Measurements from ENCODE around the gene FIGNL2. TPM values are rescaled to one million over a fixed set of nuclear protein-coding genes. Genes with fewer than 3 reads are reported as not detected.
A peak's percentile ranks its signal among the peaks of the same experiment; 100 is the strongest.
"Not testable (repeated sequence)": the region's sequence is repeated elsewhere in the genome, so short reads cannot be mapped to it uniquely, and the experiment has no call there.

Gene FIGNL2
- total RNA-seq, 1 donor from 2014 or later: 17.8 TPM

DNA sequence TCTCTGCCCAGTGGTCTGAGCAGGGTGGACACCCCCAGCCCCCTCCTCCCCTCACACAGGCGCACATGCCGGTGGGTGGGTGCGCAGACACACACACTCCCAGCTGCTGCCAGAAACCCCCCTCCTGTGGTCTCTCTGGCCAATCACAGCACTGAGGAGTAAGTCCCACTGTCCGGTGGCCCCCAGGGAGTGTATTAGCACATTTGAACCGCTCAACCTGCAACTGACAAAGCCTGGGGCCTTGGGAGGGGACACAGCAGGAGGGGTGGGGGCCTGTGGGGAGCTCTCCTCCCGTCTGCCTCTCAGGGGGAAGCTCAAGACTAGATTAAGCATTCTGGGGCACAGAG is 11.7 kb downstream of the FIGNL2 start:
- no peak overlapping the region for H3K27ac Mint-ChIP-seq
- H3K27me3 Mint-ChIP-seq: no peaks in the 10 kb centered on the region
- TF ChIP-seq, protein P1, sequence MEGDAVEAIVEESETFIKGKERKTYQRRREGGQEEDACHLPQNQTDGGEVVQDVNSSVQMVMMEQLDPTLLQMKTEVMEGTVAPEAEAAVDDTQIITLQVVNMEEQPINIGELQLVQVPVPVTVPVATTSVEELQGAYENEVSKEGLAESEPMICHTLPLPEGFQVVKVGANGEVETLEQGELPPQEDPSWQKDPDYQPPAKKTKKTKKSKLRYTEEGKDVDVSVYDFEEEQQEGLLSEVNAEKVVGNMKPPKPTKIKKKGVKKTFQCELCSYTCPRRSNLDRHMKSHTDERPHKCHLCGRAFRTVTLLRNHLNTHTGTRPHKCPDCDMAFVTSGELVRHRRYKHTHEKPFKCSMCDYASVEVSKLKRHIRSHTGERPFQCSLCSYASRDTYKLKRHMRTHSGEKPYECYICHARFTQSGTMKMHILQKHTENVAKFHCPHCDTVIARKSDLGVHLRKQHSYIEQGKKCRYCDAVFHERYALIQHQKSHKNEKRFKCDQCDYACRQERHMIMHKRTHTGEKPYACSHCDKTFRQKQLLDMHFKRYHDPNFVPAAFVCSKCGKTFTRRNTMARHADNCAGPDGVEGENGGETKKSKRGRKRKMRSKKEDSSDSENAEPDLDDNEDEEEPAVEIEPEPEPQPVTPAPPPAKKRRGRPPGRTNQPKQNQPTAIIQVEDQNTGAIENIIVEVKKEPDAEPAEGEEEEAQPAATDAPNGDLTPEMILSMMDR (conservative IDR thresholded peaks at IDR 0.05): no peak
- H3K4me3 Mint-ChIP-seq: no peak overlapping the region
- DNase-seq (ENCODE audit: extremely low spot score, unreplicated experiment): no peak
- H3K36me3 Mint-ChIP-seq: peaks cover 11% of the 10 kb centered on the region
- H3K9me3 Mint-ChIP-seq: no peaks in the 10 kb centered on the region
- peaks cover 56% of the 10 kb centered on the region for H3K4me1 Mint-ChIP-seq (ENCODE audit: unreplicated experiment)

DNA sequence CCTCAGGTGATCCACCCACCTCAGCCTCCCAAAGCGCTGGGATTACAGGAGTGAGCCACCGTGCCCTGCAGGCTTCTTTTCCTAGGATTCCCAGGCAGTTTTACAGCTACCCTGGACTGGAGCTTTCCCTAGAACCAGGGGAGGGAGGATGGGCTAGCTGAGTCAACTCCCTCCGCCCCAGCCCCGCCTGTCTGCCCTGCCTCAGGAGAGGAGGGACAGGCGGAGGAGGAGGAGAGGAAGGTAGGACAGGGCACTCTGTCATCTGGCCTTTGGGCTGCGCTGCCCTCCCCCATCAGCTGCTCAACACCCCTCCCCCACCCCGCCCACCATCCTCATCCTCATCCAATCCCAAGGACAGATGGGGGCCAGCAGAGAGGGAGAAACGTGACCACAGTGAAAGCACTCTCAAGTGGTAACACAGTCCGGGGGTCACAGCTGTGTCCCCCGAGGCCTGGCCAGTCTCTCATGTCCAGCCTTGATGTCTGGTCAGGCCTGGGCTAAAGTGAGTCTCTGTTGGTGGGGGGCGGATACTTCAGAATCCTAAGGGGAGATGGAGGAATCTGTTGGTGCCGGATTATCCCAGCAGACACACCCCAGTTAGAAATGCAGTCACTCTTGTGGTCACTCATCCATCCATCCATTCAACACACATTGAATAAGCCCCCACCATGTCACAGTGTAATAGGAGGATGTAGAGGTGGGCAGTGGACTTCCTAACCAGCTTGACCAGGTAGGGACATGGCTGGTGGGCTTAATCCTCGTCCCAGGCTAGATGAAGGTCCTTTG is 12.3 kb downstream of the FIGNL2 start:
- Mint-ChIP-seq H3K4me3 (no peak overlapping the region), H3K9me3 (no peaks in the 10 kb centered on the region), H3K36me3 (peaks cover 11% of the 10 kb centered on the region), H3K27me3 (no peaks in the 10 kb centered on the region), H3K27ac (no peak overlapping the region), H3K4me1 (ENCODE audit: unreplicated experiment) (peaks cover 51% of the 10 kb centered on the region)
- DNase-seq (ENCODE audit: extremely low spot score, unreplicated experiment): no peak
- TF ChIP-seq, protein P1 (conservative IDR thresholded peaks at IDR 0.05): no peak

DNA sequence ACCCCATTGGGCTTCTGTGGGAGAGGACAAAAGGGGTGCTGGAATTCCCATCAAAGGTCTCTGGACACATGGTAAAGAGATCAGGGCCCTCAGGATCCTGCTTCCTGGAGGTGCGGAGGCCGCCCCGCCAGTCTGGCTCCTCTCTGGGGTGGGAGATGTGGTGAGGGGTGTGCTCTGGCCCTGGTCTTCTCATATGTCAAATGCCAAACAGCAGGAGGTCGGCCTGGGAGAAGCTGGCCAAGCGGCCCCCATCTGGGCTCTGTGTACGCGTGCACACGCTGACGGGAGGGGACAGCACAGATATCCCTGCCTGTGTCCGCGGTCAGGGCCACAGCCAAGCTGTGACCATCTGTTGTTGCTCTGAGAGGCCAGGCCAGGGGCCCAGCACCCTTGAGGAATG is 14.1 kb downstream of the FIGNL2 start:
- TF ChIP-seq, protein P1 (conservative IDR thresholded peaks at IDR 0.05): no peak
- peaks cover 47% of the 10 kb centered on the region for H3K4me1 Mint-ChIP-seq (ENCODE audit: unreplicated experiment)
- H3K4me3 Mint-ChIP-seq: no peak overlapping the region
- H3K36me3 Mint-ChIP-seq: peaks cover 11% of the 10 kb centered on the region
- DNase-seq (ENCODE audit: extremely low spot score, unreplicated experiment): no peak
- no peak overlapping the region for H3K27ac Mint-ChIP-seq
- no peaks in the 10 kb centered on the region for H3K9me3 Mint-ChIP-seq
- H3K27me3 Mint-ChIP-seq: no peaks in the 10 kb centered on the region

DNA sequence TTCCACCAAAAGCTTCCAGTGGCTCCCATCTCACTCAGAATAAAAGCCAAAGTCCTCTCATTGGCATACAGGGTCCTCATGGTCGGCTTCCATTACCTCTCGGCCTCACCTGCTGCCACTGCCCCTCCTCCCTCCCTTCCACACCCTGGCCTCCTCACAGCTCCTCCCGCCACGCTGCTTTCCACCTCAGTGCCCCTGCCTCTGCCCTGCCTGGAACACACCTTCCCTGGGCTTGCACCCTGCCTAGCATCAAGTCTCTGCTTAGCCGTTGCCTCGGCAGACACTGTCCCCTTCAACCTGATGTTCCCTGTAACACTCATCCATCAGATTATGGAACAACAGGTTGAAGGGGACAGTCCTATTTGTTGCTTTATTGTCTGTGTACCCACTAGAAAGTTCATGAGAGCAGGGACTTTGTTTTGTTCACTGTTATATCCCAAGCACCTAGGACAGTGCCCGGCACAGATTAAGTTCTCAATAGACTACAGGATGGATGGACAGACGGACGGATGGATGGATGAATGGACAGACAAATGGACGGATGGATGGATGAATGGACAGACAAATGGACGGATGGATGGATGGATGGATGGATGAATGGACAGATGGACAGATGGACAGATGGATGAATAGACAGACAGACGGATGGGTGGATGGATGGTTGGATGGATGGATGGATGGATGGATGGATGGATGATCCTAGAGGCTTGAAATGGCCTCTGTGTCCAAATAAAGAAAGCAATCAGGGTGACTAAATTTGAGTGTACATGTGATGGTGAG is 14.9 kb downstream of the FIGNL2 start:
- H3K36me3 Mint-ChIP-seq: peaks cover 11% of the 10 kb centered on the region
- no peak overlapping the region for H3K4me3 Mint-ChIP-seq
- H3K27ac Mint-ChIP-seq: peak overlapping the region; percentile 7
- DNase-seq (ENCODE audit: extremely low spot score, unreplicated experiment): no peak
- TF ChIP-seq, protein P1 (conservative IDR thresholded peaks at IDR 0.05): no peak
- no peaks in the 10 kb centered on the region for H3K27me3 Mint-ChIP-seq
- peaks cover 42% of the 10 kb centered on the region for H3K4me1 Mint-ChIP-seq (ENCODE audit: unreplicated experiment)
- no peaks in the 10 kb centered on the region for H3K9me3 Mint-ChIP-seq

DNA sequence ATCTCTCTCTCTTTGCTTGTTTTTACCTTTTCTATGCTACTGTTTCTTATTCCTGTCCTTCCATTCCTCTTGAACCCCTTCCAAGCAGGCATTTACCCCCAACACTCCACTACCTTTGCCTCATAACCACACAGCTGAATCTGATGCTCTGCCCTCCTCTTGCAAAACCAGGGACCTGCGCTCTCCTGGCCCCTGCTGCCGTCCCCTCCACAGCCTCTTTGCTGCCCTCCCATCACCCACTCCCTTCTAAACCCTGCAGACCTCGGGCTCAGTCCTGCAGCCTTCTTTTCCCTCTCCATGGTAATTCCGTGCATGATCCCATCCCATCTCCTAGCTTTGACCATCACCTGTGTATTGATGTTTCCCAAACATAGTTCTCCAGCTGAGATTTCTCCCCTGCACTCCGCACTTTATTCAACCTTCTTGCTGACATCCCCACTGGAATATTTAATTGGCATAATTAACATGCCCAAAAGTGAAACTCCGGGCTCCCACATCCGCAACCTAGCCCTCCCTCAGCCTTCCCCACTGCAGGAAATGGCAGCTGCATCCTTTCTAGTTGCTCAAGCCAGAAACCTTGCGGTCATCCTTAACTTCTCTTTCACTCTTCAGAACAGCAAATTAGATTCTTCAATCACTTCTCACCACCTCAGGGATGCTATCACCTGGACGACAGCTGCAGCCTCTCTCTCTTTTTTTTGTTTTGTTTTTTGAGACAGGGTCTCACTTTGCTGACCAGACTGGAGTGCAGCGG is 16.0 kb downstream of the FIGNL2 start:
- H3K36me3 Mint-ChIP-seq: peaks cover 11% of the 10 kb centered on the region
- no peaks in the 10 kb centered on the region for H3K9me3 Mint-ChIP-seq
- peaks cover 43% of the 10 kb centered on the region for H3K4me1 Mint-ChIP-seq (ENCODE audit: unreplicated experiment)
- H3K27me3 Mint-ChIP-seq: no peaks in the 10 kb centered on the region
- DNase-seq (ENCODE audit: extremely low spot score, unreplicated experiment): no peak
- H3K27ac Mint-ChIP-seq: no peak overlapping the region
- TF ChIP-seq, protein P1 (conservative IDR thresholded peaks at IDR 0.05): no peak
- peak overlapping the region; percentile 6 for H3K4me3 Mint-ChIP-seq

DNA sequence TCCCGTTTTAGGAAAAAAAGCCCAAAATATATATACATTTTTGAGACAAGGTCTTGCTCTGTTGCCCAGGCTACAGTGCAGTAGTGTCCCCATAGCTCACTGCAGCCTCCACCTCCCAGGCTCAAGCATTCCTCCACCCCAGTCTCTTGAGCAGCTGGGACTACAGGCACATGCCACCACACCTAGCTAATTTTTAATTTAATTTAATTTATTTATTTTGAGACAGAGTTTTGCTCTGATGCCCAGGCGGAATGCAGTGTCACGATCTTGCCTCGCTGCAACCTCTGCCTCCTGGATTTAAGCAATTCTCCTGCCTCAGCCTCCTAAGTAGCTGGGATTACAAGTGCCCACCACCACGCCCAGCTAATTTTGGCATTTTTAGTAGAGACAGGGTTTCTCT is 16.7 kb downstream of the FIGNL2 start:
- DNase-seq (ENCODE audit: extremely low spot score, unreplicated experiment); H3K9me3 Mint-ChIP-seq; H3K27ac Mint-ChIP-seq; H3K27me3 Mint-ChIP-seq; H3K4me3 Mint-ChIP-seq: not testable (repeated sequence)
- Mint-ChIP-seq H3K4me1 (ENCODE audit: unreplicated experiment) (peaks cover 40% of the 10 kb centered on the region), H3K36me3 (peaks cover 11% of the 10 kb centered on the region)
